NCI-H524 (cell line): Measurements from ENCODE around the gene SERPIND1.
A peak's percentile ranks its signal among the peaks of the same experiment; 100 is the strongest.
"Not testable (repeated sequence)": the region's sequence is repeated elsewhere in the genome, so short reads cannot be mapped to it uniquely, and the experiment has no call there.

Source experiments
- DNase-seq, 2 experiments: peaks; one replicate each; lab custom pipeline; 2025; lab: John Stamatoyannopoulos, UW

SERPIND1 gene

GRCh38 chr22:20746431-20747189 is 27.3 kb upstream of the SERPIND1 start:
- no peak for DNase-seq

- no peak for DNase-seq
Observed at GRCh38 chr22:20747223-20747622, 26.7 kb upstream of the SERPIND1 start.

GRCh38 chr22:20748082-20748481 is 25.8 kb upstream of the SERPIND1 start:
- no peak for DNase-seq

GRCh38 chr22:20748731-20749428 is 25.0 kb upstream of the SERPIND1 start:
- no peak for DNase-seq

- DNase-seq = no peak
Observed at GRCh38 chr22:20749453-20749852, 24.5 kb upstream of the SERPIND1 start.

GRCh38 chr22:20750461-20751184 is 23.3 kb upstream of the SERPIND1 start:
- peak; percentile 29 to 66 for DNase-seq

- DNase-seq = peak in 1 of 2 experiments; percentile 75
Observed at GRCh38 chr22:20751185-20751851, 22.6 kb upstream of the SERPIND1 start.

- DNase-seq = no peak
Observed at GRCh38 chr22:20752104-20752741, 21.7 kb upstream of the SERPIND1 start.

GRCh38 chr22:20752873-20753272 is 21.0 kb upstream of the SERPIND1 start:
- no peak for DNase-seq

- DNase-seq = no peak
Observed at GRCh38 chr22:20756846-20757245, 17.1 kb upstream of the SERPIND1 start.

GRCh38 chr22:20758688-20759087 is 15.2 kb upstream of the SERPIND1 start:
- DNase-seq = no peak

GRCh38 chr22:20760084-20760483 is 13.8 kb upstream of the SERPIND1 start:
- no peak for DNase-seq

GRCh38 chr22:20761536-20761935 is 12.4 kb upstream of the SERPIND1 start:
- DNase-seq = no peak

GRCh38 chr22:20762233-20762796 is 11.6 kb upstream of the SERPIND1 start:
- no peak for DNase-seq

GRCh38 chr22:20763630-20764470 is 10.1 kb upstream of the SERPIND1 start:
- DNase-seq = no peak

- DNase-seq = no peak
Observed at GRCh38 chr22:20764471-20764720, 9.5 kb upstream of the SERPIND1 start.

- no peak for DNase-seq
Observed at GRCh38 chr22:20764729-20765128, 9.2 kb upstream of the SERPIND1 start.

- no peak for DNase-seq
Observed at GRCh38 chr22:20765938-20766337, 8.0 kb upstream of the SERPIND1 start.

GRCh38 chr22:20766530-20766929 is 7.4 kb upstream of the SERPIND1 start:
- DNase-seq = no peak

GRCh38 chr22:20769496-20769826 is 4.5 kb upstream of the SERPIND1 start:
- not testable (repeated sequence) for DNase-seq
